Fibroblast of mammary gland (primary cell): ENCODE measurements around the gene F11R.
"Not testable (repeated sequence)": the region's sequence is repeated elsewhere in the genome, so short reads cannot be mapped to it uniquely, and the experiment has no call there.

Source experiments
- DNase-seq: peaks from one replicate; pipeline ENCODE4 v3.0.0-alpha.2; 2010; ENCODE audit warnings: low read depth
- H3K4me3 ChIP-seq: 2 replicates; pipeline ENCODE4 v1.5.1; 2011; ENCODE audit warnings: low read depth, mild to moderate bottlenecking, low read length, moderate library complexity; ENCODE audit not compliant: control insufficient read depth
- CTCF ChIP-seq: conservative IDR thresholded peaks from 2 replicates; pipeline ENCODE4 v1.5.1; 2011; ENCODE audit warnings: low read depth, low read length, inconsistent platforms; ENCODE audit not compliant: control insufficient read depth, insufficient read depth

F11R gene

GRCh38 chr1:160952129-160952510 is 68.8 kb downstream of the F11R start:
- DNase-seq: no peak
- no peak for TF ChIP-seq CTCF
- H3K4me3 ChIP-seq: no peak overlapping the region

DNA sequence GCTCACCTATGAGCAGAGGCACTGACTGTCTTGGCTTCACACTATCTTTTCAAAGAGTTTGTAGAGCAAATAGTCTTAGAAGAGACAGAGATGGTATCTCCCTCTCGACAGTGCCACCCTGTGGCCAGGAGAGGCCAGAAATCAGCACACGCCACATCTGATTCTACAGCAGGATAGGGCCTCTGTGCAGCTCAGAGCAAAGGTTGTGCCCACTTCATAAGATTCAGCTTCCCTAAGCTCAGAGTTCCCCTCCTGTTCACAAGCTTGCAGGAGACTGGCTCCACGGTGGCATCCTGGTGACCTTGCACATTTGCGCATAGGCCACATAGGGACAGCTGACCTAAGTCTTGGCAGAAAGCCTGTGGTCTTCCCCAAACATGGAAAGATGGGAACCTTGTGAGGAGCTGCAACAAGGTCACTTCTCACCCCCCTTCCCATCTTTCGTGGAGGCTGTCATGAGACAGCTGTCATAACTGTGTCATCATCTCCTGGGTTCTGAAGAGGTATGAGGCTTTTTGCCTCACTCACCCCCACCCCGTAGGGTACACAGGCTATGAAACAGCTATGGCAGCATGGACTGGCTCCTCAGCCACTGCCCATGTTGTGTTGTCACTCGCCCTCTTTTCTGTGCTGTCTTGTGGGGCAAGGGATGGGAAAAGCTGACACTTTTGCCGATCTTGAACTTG is 69.4 kb downstream of the F11R start:
- H3K4me3 ChIP-seq: no peak overlapping the region
- peak; percentile 49 for DNase-seq
- TF ChIP-seq CTCF: peak; percentile 75

GRCh38 chr1:160950657-160951056 is 70.3 kb downstream of the F11R start:
- H3K4me3 ChIP-seq: no peak overlapping the region
- no peak for DNase-seq
- no peak for TF ChIP-seq CTCF

DNA sequence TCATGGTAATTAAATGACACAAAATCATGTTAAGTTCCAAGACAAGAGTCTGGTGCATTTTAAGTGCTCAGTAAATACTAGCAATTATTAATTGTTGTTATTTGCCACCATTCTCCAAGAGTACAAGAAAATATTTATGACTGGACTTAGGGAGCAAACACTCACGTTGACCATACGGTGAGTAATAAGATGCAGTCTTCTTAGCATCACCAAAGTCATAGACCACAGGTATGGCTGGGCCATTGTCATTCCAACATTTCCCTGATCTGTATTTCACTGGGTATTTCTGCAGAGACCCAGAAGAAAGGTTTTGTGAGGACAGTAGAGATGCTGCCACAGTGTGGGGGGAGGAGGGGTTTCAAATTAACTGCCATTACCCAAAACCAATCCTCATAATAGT is 71.1 kb downstream of the F11R start:
- no peak for DNase-seq
- H3K4me3 ChIP-seq: no peak overlapping the region
- TF ChIP-seq CTCF: no peak

- not testable (repeated sequence) for DNase-seq, H3K4me3 ChIP-seq
These were observed 71.6 kb downstream of the F11R start for GRCh38 chr1:160949216-160949880.

- H3K4me3 ChIP-seq, DNase-seq: not testable (repeated sequence)
These were observed 73.7 kb downstream of the F11R start for GRCh38 chr1:160947174-160947759.

- not testable (repeated sequence) for DNase-seq, H3K4me3 ChIP-seq
These were observed 75.1 kb downstream of the F11R start for GRCh38 chr1:160945881-160946280.
